Measurements from ENCODE around the gene RERE.
"Not testable (repeated sequence)": the region's sequence is repeated elsewhere in the genome, so short reads cannot be mapped to it uniquely, and the experiment has no call there.

Gene RERE

GRCh38 chr1:8796812-8797211 lies 20.6 kb downstream of the RERE start:
- DNase-seq = no peak

- no peak for DNase-seq
Observed at GRCh38 chr1:8794605-8795004, 22.8 kb downstream of the RERE start.

GRCh38 chr1:8791819-8792218 lies 25.6 kb downstream of the RERE start:
- no peak for DNase-seq

GRCh38 chr1:8790987-8791386 lies 26.5 kb downstream of the RERE start:
- no peak for DNase-seq

- DNase-seq = no peak
Observed at GRCh38 chr1:8790478-8790877, 27.0 kb downstream of the RERE start.

GRCh38 chr1:8789314-8790214 lies 27.9 kb downstream of the RERE start:
- no peak for DNase-seq

- no peak for DNase-seq
Observed at GRCh38 chr1:8787218-8787617, 30.2 kb downstream of the RERE start.

GRCh38 chr1:8786204-8786603 lies 31.2 kb downstream of the RERE start:
- not testable (repeated sequence) for DNase-seq

GRCh38 chr1:8782955-8783354 lies 34.5 kb downstream of the RERE start:
- no peak for DNase-seq

GRCh38 chr1:8782001-8782620 lies 35.3 kb downstream of the RERE start:
- DNase-seq = no peak

- no peak for DNase-seq
Observed at GRCh38 chr1:8780405-8780804, 37.0 kb downstream of the RERE start.

GRCh38 chr1:8777867-8778266 lies 39.6 kb downstream of the RERE start:
- DNase-seq = no peak

- DNase-seq = no peak
Observed at GRCh38 chr1:8776104-8776503, 41.3 kb downstream of the RERE start.

- DNase-seq = no peak
Observed at GRCh38 chr1:8767006-8767405, 50.4 kb downstream of the RERE start.

GRCh38 chr1:8765198-8765597 lies 52.2 kb downstream of the RERE start:
- DNase-seq = no peak

GRCh38 chr1:8764293-8764937 lies 53.0 kb downstream of the RERE start:
- no peak for DNase-seq

GRCh38 chr1:8763888-8764287 lies 53.6 kb downstream of the RERE start:
- no peak for DNase-seq

GRCh38 chr1:8754993-8755392 lies 62.4 kb downstream of the RERE start:
- no peak for DNase-seq

- DNase-seq = no peak
Observed at GRCh38 chr1:8754247-8754650, 63.2 kb downstream of the RERE start.

GRCh38 chr1:8753736-8754135 lies 63.7 kb downstream of the RERE start:
- no peak for DNase-seq

GRCh38 chr1:8752921-8753713 lies 64.3 kb downstream of the RERE start:
- no peak for DNase-seq

- DNase-seq = no peak
Observed at GRCh38 chr1:8752411-8752810, 65.0 kb downstream of the RERE start.

- DNase-seq = no peak
Observed at GRCh38 chr1:8751984-8752383, 65.5 kb downstream of the RERE start.
